Islet of Langerhans (tissue), 1 donor: ENCODE data around the gene VAC14.
"Not testable (repeated sequence)": the region's sequence is repeated elsewhere in the genome, so short reads cannot be mapped to it uniquely, and the experiment has no call there.

Experiments
- FAIRE-seq: peaks from one replicate; lab custom pipeline; 2011; peaks lifted over from hg19 to GRCh38; lab: Jason Lieb, UNC

The VAC14 gene

DNA sequence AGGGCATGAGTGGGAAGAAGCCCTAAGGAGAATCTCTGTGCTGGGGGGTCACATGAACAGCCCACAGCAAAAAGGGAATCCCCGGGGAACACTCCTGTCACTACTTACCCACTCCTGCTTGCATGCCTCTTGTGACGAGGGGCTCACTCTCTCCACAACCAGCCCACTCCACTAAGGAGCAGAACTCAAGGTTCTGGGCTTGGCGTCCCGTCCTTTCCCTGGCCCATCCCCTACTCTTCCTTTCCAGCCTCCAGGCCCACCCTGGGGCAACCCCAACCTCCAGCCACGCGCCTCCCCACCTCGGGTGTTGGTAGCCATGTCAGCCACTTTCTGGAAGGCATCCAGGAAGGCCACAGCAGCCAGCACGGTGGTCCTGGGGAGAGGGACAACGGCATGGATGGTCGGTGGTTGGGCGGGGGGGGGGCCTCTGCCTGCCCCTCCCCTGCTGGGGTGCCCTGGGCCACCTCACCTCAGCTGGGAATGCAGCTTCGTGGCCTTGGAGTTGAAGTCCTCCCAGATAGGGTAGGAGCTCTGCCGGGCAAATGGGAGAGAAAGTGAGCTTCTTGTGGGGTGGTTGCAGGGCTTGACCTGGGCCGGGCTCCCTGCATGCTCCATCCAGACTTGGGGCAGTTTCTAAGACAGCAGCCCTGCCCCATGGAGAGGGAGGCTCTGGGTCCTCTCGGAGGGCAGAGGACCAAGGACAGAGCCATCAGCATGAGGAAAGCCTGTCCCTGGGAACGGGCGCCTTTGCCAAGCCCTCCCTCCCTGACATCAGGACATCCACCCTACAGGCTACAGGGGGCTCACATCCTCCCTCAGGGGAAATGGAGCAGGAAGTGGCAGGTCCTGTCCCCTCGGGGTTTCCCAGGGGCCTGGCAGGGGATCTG lies 120.2 kb downstream of the VAC14 start:
- no peak for FAIRE-seq

DNA sequence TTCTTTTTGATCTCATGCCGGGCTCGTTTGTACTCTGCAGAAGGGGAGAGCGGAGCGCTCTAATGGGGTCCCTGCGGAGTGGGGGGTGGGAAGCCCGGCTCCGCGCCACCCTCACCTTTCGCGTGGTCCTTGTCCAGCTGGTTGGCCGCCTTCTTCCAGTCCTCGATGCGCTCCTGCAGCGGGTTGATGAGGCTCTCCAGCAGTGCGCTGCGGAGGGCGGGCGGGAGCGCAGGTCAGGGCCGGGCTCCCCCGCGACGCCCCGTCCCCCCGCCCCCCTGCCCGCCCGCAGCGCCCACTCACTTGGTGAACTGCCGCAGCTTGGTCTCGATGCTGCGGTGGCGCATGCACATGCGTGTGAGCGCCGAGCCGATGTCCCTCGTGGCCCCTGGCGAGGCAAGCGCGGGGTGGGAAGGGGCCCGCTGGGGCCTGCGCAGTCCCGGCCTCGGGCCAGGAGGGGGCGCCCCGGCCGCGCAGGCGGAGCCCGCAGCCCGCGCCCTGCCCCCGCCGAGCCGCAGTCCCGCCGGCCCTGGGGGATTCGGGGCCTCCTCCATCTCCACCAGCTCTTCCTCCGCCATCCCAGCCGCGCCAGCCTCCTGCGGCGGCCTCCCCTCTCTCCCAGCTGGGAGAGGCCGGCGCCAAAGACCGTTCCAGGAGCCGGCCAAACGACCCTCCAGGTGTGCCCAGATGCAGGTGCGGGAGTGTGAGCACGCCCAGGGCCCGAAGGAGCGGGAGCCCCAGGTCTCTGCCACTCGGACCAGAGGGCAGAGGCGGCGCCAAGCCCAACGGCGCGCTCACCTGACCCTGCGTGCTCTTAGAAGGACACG lies 121.1 kb downstream of the VAC14 start:
- no peak for FAIRE-seq

DNA sequence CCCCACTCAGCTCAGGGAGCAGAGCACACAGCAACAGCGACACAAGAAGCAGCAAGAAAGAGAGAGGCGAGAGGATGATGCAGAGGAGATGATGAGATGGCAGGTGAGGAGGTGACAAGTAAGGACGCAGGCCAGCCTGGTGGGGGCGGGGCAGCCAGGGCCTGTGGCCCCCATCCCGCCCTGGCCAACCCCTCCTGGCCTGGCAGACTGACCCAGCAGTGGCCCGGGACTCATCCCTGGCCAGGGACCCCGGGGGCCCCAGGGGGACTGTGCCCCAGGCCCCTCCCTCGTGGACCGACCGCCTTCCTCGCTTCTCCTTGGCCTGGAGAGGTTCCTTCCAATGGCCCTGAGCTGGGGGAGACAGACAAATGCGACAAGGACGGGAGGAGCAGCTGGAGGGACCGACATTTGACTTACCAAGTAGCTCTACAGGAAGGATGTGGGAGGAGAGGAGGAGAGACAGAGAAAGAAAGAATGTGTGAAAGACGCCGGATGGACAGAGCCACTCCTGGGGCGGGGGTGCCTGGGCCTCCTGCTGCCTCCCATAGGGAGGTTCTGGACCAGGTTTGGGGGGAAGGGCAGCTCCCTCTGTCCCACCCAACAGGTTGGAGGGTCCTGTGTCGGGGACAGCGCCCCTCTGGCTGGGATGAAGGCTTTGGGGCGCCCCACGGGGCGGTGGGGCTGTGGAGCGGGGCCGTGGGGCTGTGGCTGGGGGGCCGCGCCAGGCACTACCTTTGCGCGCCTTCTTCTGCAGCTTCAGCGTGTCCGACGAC lies 121.9 kb downstream of the VAC14 start:
- FAIRE-seq, result no peak

DNA sequence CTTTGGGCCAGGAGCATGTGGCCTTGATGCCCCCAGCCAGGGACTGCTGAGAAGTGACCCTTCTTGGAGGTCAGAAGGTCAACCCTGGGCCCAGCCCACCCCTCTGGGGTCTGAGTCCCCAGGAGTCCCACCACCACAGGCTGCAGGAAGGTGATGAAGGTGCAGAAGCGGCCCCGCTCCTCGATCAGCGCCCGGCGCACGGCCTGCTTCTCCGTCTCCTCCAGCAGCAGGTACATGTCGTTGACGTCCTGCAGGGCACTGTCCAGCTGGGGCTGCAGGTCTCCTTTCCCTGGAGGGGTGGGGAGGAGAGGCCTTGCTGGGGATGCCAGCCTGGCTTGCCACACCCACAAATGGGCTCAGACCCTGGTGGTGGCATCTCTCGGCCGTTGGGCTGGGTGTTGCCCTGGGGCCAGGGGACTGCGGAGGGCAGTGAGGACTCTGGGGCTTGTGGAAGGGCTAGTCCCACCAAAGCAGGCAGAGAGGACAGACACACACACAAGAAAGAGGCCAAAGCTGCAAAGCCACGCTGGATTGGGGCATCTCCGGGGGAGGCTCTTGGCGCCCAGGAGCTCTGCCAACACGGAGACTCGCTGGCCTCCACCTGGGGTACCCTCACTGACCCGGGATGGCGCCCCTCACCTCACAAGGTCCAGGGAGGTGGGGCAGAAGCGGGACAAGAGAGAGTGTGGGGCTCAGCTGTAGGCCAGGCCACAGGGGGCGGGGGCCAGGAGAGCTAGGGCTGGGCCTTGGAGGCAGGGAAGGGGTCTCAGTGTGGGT lies 122.6 kb downstream of the VAC14 start:
- FAIRE-seq, result no peak

DNA sequence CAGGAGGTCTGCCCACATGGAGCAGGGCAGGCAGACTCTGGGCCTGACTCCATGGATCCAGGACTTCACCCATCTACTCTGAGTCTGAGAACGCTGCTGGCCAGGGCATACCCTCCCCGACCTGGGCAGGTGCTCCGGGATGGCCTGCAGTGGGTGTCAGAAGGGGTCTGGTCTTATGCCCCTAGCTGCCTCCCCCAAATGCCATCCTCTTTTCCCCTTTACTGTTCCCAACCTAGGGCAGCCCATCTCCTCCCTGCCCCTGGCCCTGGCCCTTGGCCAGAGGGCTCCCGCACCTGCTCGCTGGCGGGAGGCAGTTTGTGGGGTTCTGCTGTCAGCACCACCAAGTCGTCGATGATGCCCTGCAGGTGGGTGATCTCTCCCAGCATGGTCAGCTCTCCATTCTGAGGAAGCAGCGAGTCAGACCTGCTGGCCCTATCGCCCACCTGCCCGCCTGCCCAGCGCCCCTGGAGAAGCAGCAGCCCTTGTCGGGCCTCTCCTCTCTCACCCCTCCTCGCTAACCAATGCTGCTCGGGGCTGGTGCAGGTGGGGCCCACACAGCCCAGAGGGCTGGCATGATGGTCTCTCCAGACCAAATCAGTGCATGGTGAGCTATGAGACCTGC lies 123.3 kb downstream of the VAC14 start:
- no peak for FAIRE-seq

- FAIRE-seq, result no peak
Measured at GRCh38 chr16:70676675-70677498, 124.1 kb downstream of the VAC14 start.

- no peak for FAIRE-seq
Measured at GRCh38 chr16:70675851-70676513, 125.0 kb downstream of the VAC14 start.

DNA sequence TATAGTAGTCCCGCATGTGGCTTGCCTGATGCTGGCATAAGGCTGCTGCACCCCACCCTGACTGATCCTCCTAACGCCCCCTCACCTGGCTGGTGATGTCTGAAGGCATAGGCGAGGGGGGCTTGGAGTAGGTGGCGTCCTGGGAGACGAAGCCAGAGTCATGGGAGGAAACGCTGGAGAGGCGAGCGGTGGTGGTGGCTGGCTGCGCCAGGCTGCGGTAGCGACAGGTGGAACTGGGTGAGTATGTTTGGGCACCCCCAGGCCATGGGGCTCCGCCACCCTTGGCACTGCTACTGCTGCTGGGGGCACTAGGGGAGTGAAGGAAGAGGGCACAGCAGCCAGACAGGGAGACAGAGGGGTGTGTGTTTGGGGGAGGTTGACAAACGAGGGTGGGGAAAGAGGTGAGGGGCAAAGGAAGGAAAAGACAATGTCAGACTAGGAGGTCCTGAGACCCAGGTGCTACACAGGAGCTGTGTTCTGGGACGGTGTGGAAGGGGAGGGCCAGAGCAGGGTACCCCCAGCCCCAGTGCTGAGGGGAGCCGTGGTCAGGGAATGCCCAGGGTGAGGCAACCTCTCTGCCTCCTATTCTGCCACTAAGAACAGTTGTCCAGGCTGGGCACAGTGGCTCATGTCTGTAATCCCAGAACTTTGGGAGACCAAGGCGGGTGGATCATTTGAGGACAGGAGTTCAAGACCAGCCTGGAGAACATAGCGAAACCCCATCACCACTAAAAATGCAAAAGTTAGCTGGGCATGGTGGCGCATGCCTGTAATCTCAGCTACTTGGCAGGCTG lies 126.5 kb downstream of the VAC14 start:
- FAIRE-seq, result no peak

- FAIRE-seq, result not testable (repeated sequence)
Measured at GRCh38 chr16:70670938-70671337, 130.0 kb downstream of the VAC14 start.

GRCh38 chr16:70670175-70670574 lies 130.8 kb downstream of the VAC14 start:
- no peak for FAIRE-seq

DNA sequence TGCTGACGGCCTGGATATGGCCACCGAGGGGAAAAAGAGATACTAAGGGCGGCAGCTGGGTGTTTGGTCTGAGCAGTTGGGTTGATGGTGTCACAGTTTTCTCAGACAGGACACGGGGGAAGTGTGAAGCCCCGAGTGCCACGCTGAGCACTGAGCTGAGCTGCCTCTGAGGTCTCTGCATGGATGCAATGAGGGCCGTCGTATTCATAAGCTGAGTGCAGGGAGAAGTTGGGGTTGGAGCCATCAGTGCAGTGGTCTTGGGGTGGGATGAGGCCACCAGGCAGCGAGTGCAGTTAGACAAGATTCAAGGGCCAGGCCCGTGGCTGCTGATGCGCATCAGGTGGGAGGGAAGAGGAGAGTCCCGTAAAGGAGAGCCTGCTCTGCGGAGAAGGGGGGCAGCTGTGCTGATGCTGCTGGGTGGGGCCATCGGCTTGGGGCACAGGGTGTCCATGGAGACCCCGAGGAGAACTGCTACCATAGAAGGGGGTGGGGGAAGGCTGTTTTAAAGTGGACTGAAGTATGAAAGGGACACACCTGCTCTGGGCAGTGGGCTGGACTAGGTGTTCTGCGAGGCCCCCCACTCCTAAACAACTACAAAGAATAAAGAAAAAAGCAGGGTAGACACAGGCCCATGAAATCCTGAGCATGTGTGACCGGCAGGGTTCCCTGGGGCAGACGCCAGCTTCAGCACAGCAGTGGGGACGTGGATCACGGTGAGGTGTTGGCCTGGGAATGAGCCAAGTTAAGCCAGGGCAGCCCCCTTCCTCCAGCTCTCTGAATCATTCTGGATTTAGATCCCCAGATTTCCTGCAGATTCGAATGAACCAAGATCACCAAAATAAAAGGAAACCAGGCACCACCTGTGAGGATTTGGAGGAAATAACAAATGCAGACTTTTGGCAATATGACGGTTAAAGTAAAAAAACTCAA lies 134.9 kb downstream of the VAC14 start:
- no peak for FAIRE-seq

DNA sequence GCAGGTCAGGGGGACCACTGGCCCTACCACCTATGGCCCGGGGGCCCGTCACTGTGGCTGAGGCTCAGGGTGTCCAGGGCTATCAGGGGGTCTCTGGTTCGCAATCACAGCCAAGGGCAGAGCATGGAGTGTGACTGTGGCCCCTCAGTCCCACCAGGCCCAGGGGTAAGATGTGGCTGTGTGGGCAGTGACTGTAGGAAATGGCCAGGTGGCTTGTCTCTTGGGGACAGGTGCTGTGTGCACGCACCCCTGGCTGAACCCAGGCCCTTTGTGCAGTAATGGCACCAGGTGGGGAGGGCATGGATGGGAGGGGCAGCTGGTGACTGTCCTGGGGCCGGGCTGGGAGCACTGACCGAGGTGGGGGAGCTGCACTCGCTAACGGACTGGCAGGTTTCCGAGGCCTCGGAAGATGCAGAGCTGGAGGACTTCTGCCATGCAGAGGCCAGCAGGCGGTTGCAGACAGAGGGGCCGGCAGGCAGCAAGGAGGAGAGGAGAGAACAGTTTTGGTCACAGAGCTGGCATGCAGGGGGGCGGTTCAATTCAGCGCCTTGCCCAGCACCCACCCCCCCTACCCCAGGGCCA lies 135.8 kb downstream of the VAC14 start:
- no peak for FAIRE-seq

DNA sequence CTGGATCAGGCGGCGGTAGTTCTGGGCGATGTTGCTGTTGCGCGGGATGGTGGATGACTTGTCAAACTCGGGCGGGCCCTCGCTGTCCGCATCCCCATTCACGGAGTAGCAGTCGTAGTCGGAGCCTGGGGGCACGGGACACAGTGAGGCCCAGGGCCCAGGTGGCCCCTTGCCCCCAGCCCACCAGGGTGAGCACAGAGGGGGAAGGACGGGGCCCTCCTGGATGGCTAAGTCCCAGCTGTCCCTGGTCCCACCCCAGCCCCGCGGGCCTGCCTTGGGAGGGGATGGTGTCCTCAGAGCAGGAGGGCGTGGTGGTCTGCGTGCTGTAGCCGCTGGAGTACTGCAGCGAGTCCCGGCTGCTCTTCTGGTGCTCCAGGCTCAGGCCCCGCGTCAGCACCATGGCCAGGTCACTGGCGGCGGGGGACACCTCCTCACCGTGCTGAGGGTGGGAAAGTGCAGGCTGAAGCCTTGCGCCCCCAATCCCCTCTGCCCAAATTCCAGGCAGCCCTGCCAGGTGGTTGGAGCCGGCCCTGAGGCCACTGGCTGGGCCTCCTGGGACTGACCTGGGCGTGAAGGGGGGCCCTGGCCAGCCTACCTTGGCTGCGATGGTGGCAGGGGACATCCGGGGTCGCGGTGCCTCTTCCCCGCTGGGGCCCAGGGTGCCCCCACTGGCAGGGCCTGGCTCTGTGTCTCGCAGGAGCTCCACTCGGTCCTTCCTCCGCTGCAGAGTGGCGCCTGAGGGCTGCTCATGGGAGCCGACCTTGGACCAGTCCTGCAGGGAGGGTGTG lies 136.4 kb downstream of the VAC14 start:
- FAIRE-seq, result no peak

- FAIRE-seq, result no peak
Measured at GRCh38 chr16:70663524-70664324, 137.2 kb downstream of the VAC14 start.

- no peak for FAIRE-seq
Measured at GRCh38 chr16:70662991-70663523, 137.9 kb downstream of the VAC14 start.
